ENCODE measurements around the gene AP3M1. TPM values are rescaled to one million over a fixed set of nuclear protein-coding genes. Genes with fewer than 3 reads are reported as not detected.

AP3M1 gene
- total RNA-seq, 4 donors from 2014 or later, result 19.7 to 24.7 (median 21.1) TPM

- TF ChIP-seq EP300 (IDR thresholded peaks at IDR 0.05) (no peak), POLR2A (IDR thresholded peaks at IDR 0.05) (no peak)
- H3K27ac ChIP-seq, result no peak overlapping the region
- peaks cover 13% of the 10 kb centered on the region for H3K4me1 ChIP-seq
- peaks cover 35% of the 10 kb centered on the region for H3K36me3 ChIP-seq
- H3K27me3 ChIP-seq, result no peaks in the 10 kb centered on the region
- H3K4me3 ChIP-seq, result no peak overlapping the region
- no peaks in the 10 kb centered on the region for H3K9me3 ChIP-seq
- DNase-seq (ENCODE audit: low spot score in 2 of 2), result no peak
Measured at GRCh38 chr10:74071157-74071556, 79.5 kb downstream of the AP3M1 start.

Other genes starting within 250 kb of the AP3M1 start
- 10 to 100 TPM in 2 of 4 donors, 1 to 10 TPM in 2; 8.4 to 19.1 (median 10.8) TPM for gene PLAU, start 239.7 kb downstream of the AP3M1 start, total RNA-seq
- 10 to 100 TPM; 54.8 to 92.9 (median 64.7) TPM for gene VCL, start 152.7 kb downstream of the AP3M1 start, total RNA-seq
- gene ADK, start 393 bp upstream of the AP3M1 start, total RNA-seq, result 10 to 100 TPM; 33.0 to 57.3 (median 48.0) TPM

Measured in suprapubic skin (tissue), 4 donors.